ENCODE data around the gene C1QL2. TPM values are rescaled to one million over a fixed set of nuclear protein-coding genes. Genes with fewer than 3 reads are reported as not detected.

Gene C1QL2
- total RNA-seq, 4 donors from 2014 or later: not detected

- in situ Hi-C loops (cut with MboI; ENCODE audit: low sequenced_read_pairs in 4 of 4) (no loop called here), intact Hi-C loops (cut with DNase I; ENCODE audit: low total_unique reads) (no loop called here)
- TF ChIP-seq POLR2A (IDR thresholded peaks at IDR 0.05): no peak
- no peak for TF ChIP-seq CTCF (IDR thresholded peaks at IDR 0.05 in 4 of 5, conservative IDR thresholded peaks at IDR 0.05 in 1 of 5)
- Histone ChIP-seq H3K27ac (no peak overlapping the region), H3K4me1 (peaks cover 0 to 9% of the 10 kb centered on the region in 2 donors), H3K9me3 (no peaks in the 10 kb centered on the region), H3K4me3 (no peak overlapping the region), H3K36me3 (no peaks in the 10 kb centered on the region), H3K27me3 (peaks cover 61 to 68% (median 67%) of the 10 kb centered on the region in 3 donors)
- no peak for DNase-seq
- ATAC-seq: no peak
Measured at GRCh38 chr2:119155633-119156032, 2.9 kb downstream of the C1QL2 start.

- no peak overlapping the region for H3K4me3 ChIP-seq
- intact Hi-C loops (cut with DNase I; ENCODE audit: low total_unique reads) (no loop called here), in situ Hi-C loops (cut with MboI; ENCODE audit: low sequenced_read_pairs in 4 of 4) (no loop called here)
- H3K36me3 ChIP-seq: no peaks in the 10 kb centered on the region
- peaks cover 0 to 9% of the 10 kb centered on the region in 2 donors for H3K4me1 ChIP-seq
- H3K27ac ChIP-seq: no peak overlapping the region
- DNase-seq: no peak
- H3K27me3 ChIP-seq: peaks cover 48 to 64% (median 64%) of the 10 kb centered on the region in 3 donors
- no peak for ATAC-seq
- no peak for TF ChIP-seq CTCF (IDR thresholded peaks at IDR 0.05 in 4 of 5, conservative IDR thresholded peaks at IDR 0.05 in 1 of 5)
- no peak for TF ChIP-seq POLR2A (IDR thresholded peaks at IDR 0.05)
- H3K9me3 ChIP-seq: no peaks in the 10 kb centered on the region
Measured at GRCh38 chr2:119154076-119154475, 4.5 kb downstream of the C1QL2 start.

- ATAC-seq (no peak), DNase-seq (no peak)
- H3K27me3 ChIP-seq: peaks cover 6 to 26% (median 25%) of the 10 kb centered on the region in 3 donors
- H3K36me3 ChIP-seq: no peaks in the 10 kb centered on the region
- H3K4me1 ChIP-seq: no peaks in the 10 kb centered on the region
- no peaks in the 10 kb centered on the region for H3K9me3 ChIP-seq
- intact Hi-C loops (cut with DNase I; ENCODE audit: low total_unique reads) (no loop called here), in situ Hi-C loops (cut with MboI; ENCODE audit: low sequenced_read_pairs in 4 of 4) (loop anchor here in 1 of 4 donors (25.0 kb wide), 1 partner anchor 262 kb away; no protein-coding TSS in a partner anchor)
- no peak for TF ChIP-seq POLR2A (IDR thresholded peaks at IDR 0.05)
- TF ChIP-seq CTCF (IDR thresholded peaks at IDR 0.05 in 4 of 5, conservative IDR thresholded peaks at IDR 0.05 in 1 of 5): no peak
- no peak overlapping the region for H3K27ac ChIP-seq
- no peak overlapping the region for H3K4me3 ChIP-seq
Measured at GRCh38 chr2:119149611-119150010, 8.9 kb downstream of the C1QL2 start.

GRCh38 chr2:119147776-119148715 lies 10.5 kb downstream of the C1QL2 start:
- intact Hi-C loops (cut with DNase I; ENCODE audit: low total_unique reads): no loop called here
- in situ Hi-C loops (cut with MboI; ENCODE audit: low sequenced_read_pairs in 4 of 4): loop anchor here in 1 of 4 donors (25.0 kb wide), 1 partner anchor 261 kb away; no protein-coding TSS in a partner anchor

More at GRCh38 chr2:119147776-119148715, 10.5 kb downstream of the C1QL2 start:
- ATAC-seq: no peak
- Histone ChIP-seq H3K9me3 (no peaks in the 10 kb centered on the region), H3K27ac (no peak overlapping the region), H3K36me3 (no peaks in the 10 kb centered on the region), H3K4me1 (no peaks in the 10 kb centered on the region), H3K4me3 (no peak overlapping the region), H3K27me3 (peaks cover 0 to 12% (median 10%) of the 10 kb centered on the region in 3 donors)
- no peak for DNase-seq
- no peak for TF ChIP-seq POLR2A (IDR thresholded peaks at IDR 0.05)
- no peak for TF ChIP-seq CTCF (IDR thresholded peaks at IDR 0.05 in 4 of 5, conservative IDR thresholded peaks at IDR 0.05 in 1 of 5)
